Measurements from ENCODE around the gene GALNT10. TPM values are rescaled to one million over a fixed set of nuclear protein-coding genes. Genes with fewer than 3 reads are reported as not detected.
A peak's percentile ranks its signal among the peaks of the same experiment; 100 is the strongest.

Gene GALNT10
- total and polyA plus RNA-seq, 9 of the 15 experiments (the other 6 are each of a cell fraction or from before 2014, with no cell fraction given): 4.6 to 37.1 (median 13.3) TPM

DNA sequence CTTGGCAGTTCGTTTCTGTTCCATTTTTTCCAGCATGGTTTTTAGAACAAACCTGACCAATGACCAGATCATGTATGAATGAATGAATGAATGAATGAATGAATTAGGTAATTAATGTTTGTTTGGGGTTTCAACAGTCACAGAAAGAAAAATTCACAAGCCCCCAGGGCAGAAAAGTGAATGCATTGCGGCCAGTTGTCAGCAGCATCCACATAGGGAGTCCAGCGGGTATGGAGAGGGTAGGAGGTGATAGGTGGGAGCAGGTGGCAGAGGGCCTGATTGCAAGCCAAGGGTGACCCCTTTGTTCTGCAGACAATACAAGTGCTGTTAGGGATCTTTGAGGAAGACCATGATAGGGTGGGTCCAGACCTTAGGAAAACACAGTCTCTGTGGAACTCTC is 205.6 kb downstream of the GALNT10 start:
- H3K27ac ChIP-seq (ENCODE audit: extremely low read depth, low read depth, low read length): no peak overlapping the region
- POLR2A ChIA-PET: interaction anchor here (1.0 kb wide), 1 partner anchor 9 kb away, joined by 3 read pairs; no protein-coding TSS in a partner anchor
- no peaks in the 10 kb centered on the region for H4K20me1 ChIP-seq (replicated peaks; ENCODE audit: control insufficient read depth, insufficient read depth, low read length)
- no peak overlapping the region for H3K9ac ChIP-seq (ENCODE audit: insufficient read depth in 1 of 2, low read depth in 2 of 2, low read length in 2 of 2)
- CTCF ChIA-PET (ENCODE audit: low intra/inter-chr PET ratio): no interaction called here
- H3K9me3 ChIP-seq (replicated peaks; ENCODE audit: control insufficient read depth, insufficient read depth, low read depth, low read length): no peaks in the 10 kb centered on the region
- H3K27me3 ChIP-seq (ENCODE audit: control insufficient read depth in 2 of 2, insufficient read depth in 2 of 2, low read length in 2 of 2): no peaks in the 10 kb centered on the region
- FAIRE-seq (no peak), ATAC-seq (no peak), DNase-seq (ENCODE audit: extremely low read depth in 1 of 4, low spot score in 3 of 4) (no peak)
- in situ Hi-C loops (cut with MboI) (loop anchor here (5.0 kb wide), 1 partner anchor 414 kb away; no protein-coding TSS in a partner anchor), intact Hi-C loops (cut with micrococcal nuclease) (no loop called here)
- no peaks in the 10 kb centered on the region for H3K9me1 ChIP-seq (ENCODE audit: control insufficient read depth, insufficient read depth, low read length)
- peaks cover 11% of the 10 kb centered on the region; the same call in 1 of the 3 replicates for H3K36me3 ChIP-seq (ENCODE audit: control insufficient read depth, insufficient read depth, low read length)
- peaks cover 6 to 7% of the 10 kb centered on the region in 2 experiments; a peak in 3 of 5 replicates for H3K4me1 ChIP-seq (replicated peaks in 1 of 2; ENCODE audit: control insufficient read depth in 2 of 2, insufficient read depth in 2 of 2, low read length in 2 of 2)
- WGBS (ENCODE audit: insufficient coverage, low coverage, missing lambda C conversion rate): 80% methylated on average over 3 of the region's 3 CpGs
- H3K4me2 ChIP-seq (ENCODE audit: insufficient read depth, low read length): no peak overlapping the region
- no peak overlapping the region for H2AFZ ChIP-seq (ENCODE audit: low read depth, low read length)
- no peak overlapping the region for H3K4me3 ChIP-seq
- no TSS peak for BruUV-seq (replicated peaks)
- no peaks in the 10 kb centered on the region for H3K79me2 ChIP-seq (ENCODE audit: control insufficient read depth, insufficient read depth, low read length)
- no peak for TF ChIP-seq ZNF830 (CRISPR knock-in tag; IDR thresholded peaks at IDR 0.05)
- TF ChIP-seq ZNF24 (IDR thresholded peaks at IDR 0.05): peak; percentile 82

DNA sequence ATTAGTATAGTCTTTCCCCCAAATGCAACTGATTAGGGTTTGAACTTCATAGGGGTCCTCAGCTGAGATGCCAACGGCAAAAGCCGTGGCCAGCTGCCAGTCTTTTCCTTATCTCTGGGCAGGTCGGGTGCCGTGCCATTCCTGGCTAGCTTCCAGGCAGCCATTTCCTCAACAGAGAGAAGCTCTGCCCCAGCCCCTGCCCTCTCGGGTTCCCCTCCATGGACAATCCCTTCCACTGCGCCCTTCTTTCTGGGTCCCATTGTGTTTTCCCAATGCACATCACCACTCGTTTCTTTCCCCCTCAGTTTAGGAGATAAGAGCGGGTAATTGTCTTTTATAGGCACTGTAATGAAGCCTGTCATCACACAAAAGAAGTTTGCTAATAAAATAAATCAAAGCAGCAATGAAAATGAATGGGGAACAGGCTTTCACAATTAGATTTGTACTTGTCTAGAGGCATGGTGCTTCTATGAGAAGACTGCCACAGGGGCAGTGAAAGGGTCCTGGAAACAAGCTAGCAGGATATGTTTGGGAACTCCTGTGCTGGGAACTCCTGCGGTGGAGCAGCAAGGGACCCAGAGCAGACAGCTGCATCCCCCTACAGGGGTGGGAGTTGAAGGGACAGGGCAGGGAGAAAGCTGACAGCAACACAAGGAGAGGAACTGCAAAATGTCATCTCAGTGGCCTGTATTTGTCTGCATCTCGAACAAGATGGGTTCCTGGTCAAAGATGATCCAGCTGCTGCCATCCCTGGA is 207.3 kb downstream of the GALNT10 start:
- H2AFZ ChIP-seq (ENCODE audit: low read depth, low read length): no peak overlapping the region
- intact Hi-C loops (cut with micrococcal nuclease): no loop called here
- in situ Hi-C loops (cut with MboI): loop anchor here (5.0 kb wide), 1 partner anchor 416 kb away; no protein-coding TSS in a partner anchor
- CTCF ChIA-PET (ENCODE audit: low intra/inter-chr PET ratio): no interaction called here
- H3K4me2 ChIP-seq (ENCODE audit: insufficient read depth, low read length): no peak overlapping the region
- no peaks in the 10 kb centered on the region for H3K9me3 ChIP-seq (replicated peaks; ENCODE audit: control insufficient read depth, insufficient read depth, low read depth, low read length)
- no TSS peak for BruUV-seq (replicated peaks)
- H3K4me1 ChIP-seq (replicated peaks in 1 of 2; ENCODE audit: control insufficient read depth in 2 of 2, insufficient read depth in 2 of 2, low read length in 2 of 2): peaks cover 3 to 7% of the 10 kb centered on the region in 2 experiments; a peak in 3 of 5 replicates
- no peaks in the 10 kb centered on the region for H4K20me1 ChIP-seq (replicated peaks; ENCODE audit: control insufficient read depth, insufficient read depth, low read length)
- FAIRE-seq: no peak
- POLR2A ChIA-PET: interaction anchor here (0.6 to 1.1 kb wide), 5 partner anchors 11 to 260 kb away, joined by 3 to 4 read pairs (median 4); no protein-coding TSS in a partner anchor
- H3K9ac ChIP-seq (ENCODE audit: insufficient read depth in 1 of 2, low read depth in 2 of 2, low read length in 2 of 2): no peak overlapping the region
- H3K79me2 ChIP-seq (ENCODE audit: control insufficient read depth, insufficient read depth, low read length): no peaks in the 10 kb centered on the region
- H3K4me3 ChIP-seq: no peak overlapping the region
- H3K36me3 ChIP-seq (ENCODE audit: control insufficient read depth, insufficient read depth, low read length): 0 out of 3 replicates have a peak, but pooled peaks cover 4% of the 10 kb centered on the region
- no peak for ATAC-seq
- H3K9me1 ChIP-seq (ENCODE audit: control insufficient read depth, insufficient read depth, low read length): no peaks in the 10 kb centered on the region
- TF ChIP-seq BCL6 (CRISPR knock-in tag; IDR thresholded peaks at IDR 0.05) (no peak), NFIC (IDR thresholded peaks at IDR 0.05) (peak; percentile 62), L3MBTL2 (IDR thresholded peaks at IDR 0.05) (no peak), PHB (CRISPR knock-in tag; IDR thresholded peaks at IDR 0.05) (no peak)
- TF ChIP-seq, protein P1, sequence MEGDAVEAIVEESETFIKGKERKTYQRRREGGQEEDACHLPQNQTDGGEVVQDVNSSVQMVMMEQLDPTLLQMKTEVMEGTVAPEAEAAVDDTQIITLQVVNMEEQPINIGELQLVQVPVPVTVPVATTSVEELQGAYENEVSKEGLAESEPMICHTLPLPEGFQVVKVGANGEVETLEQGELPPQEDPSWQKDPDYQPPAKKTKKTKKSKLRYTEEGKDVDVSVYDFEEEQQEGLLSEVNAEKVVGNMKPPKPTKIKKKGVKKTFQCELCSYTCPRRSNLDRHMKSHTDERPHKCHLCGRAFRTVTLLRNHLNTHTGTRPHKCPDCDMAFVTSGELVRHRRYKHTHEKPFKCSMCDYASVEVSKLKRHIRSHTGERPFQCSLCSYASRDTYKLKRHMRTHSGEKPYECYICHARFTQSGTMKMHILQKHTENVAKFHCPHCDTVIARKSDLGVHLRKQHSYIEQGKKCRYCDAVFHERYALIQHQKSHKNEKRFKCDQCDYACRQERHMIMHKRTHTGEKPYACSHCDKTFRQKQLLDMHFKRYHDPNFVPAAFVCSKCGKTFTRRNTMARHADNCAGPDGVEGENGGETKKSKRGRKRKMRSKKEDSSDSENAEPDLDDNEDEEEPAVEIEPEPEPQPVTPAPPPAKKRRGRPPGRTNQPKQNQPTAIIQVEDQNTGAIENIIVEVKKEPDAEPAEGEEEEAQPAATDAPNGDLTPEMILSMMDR (IDR thresholded peaks at IDR 0.05 in 2 of 3, conservative IDR thresholded peaks at IDR 0.05 in 1 of 3; ENCODE audit: insufficient read depth in 2 of 3, low read depth in 1 of 3, low read length in 3 of 3): 0 out of 6 replicates have a peak, but pooled peaks of 1 of the 3 experiments have one; percentile 12
- no peak for DNase-seq (ENCODE audit: extremely low read depth in 1 of 4, low spot score in 3 of 4)
- WGBS (ENCODE audit: insufficient coverage, low coverage, missing lambda C conversion rate): 57% methylated on average over 10 of the region's 10 CpGs
- no peaks in the 10 kb centered on the region for H3K27me3 ChIP-seq (ENCODE audit: control insufficient read depth in 2 of 2, insufficient read depth in 2 of 2, low read length in 2 of 2)
- no peak overlapping the region for H3K27ac ChIP-seq (ENCODE audit: extremely low read depth, low read depth, low read length)

Measured in K562 (cell line).